GOT3 (cell line): ENCODE data around the gene TGFB2.
"Not testable (repeated sequence)": the region's sequence is repeated elsewhere in the genome, so short reads cannot be mapped to it uniquely, and the experiment has no call there.

Experiments used
- DNase-seq: peaks from one replicate; lab custom pipeline; 2025; ENCODE audit warnings: mixed read lengths; lab: John Stamatoyannopoulos, UW

Gene TGFB2

DNA sequence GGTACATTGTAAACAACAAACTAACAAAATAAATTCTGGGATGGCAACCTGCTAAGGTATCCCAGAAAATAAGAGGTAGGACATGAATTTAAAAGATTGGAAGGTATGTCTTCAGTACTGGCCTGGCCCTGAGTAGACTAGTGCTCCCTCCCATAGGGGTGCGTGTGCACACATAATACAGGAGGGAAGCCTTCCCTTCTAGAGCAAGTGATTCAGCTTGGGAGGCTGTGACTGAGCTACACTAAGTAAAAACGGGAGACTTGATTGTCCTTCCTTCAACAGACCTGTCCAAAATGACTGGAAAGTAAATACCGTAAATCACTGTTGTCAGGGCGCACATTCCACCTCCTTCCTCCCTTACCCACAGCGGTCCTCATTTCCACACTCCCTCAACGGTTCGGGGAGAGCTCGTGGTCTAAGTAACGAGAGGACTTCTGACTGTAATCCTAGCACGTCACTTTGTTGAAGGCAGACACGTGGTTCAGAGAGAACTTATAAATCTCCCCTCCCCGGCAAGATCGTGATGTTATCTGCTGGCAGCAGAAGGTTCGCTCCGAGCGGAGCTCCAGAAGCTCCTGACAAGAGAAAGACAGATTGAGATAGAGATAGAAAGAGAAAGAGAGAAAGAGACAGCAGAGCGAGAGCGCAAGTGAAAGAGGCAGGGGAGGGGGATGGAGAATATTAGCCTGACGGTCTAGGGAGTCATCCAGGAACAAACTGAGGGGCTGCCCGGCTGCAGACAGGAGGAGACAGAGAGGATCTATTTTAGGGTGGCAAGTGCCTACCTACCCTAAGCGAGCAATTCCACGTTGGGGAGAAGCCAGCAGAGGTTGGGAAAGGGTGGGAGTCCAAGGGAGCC, at the start of gene TGFB2:
TGFB2 (plus strand) TSS at position 523 of the 859 bp plus-strand sequence. CDS start 1,366 bp downstream, outside the sequence.
- no peak for DNase-seq

DNA sequence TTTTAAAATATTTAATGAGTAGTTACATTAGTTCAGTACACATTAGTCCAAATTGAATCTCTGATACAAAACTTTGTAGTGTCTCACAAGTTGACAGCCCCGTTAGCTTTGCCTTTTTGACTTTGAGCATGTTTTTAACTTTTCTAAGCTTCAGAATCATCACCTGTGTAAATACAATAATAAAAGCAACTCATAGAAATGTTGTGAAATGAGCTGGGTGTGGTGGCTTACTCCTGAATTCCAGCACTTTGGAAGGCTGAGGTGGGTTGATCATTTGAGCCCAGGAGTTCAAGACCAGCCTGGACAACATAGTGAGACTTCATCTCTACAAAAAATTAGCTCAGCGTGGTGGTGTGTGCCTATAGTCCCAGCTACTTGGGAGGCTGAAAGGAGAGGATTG, 49.0 kb upstream of the TGFB2 start:
- DNase-seq: no peak

DNA sequence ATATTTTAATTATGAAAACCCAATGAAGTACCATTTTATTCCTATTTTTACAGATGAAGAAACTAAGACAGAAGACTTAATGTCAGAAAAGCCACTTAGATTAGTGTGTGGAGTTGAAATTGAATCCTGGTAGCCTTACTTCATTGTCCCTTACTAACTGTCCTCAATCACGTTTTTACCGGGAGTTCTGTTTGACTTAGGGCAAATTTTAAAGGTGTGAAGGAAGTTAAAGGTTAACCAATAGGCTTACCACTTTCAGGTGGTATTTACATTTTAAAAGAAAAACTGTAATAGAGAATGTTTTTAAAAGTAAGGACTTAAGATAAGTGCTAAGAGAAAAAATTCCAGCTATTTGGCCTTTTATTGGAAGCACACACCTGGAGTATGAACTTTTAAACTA, 47.7 kb upstream of the TGFB2 start:
- DNase-seq: no peak

DNA sequence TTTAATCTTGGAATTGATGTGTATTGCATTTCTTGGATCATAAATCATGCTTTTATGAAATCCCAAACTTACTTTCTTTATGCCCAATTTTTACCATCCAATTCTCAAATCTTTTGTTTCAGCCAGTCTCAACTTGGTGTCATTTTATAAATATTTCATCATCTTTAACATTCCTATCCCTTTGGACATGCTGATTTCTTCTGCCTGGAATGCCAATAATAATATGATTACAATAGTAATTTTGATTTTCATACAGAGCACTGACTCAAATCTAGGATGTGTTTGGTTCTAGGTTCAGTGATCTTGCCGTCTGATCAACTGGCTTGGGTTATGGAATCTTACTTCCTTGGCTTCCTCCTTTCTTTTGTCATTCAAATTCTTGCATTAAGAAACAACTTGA, 47.3 kb upstream of the TGFB2 start:
- DNase-seq: no peak

DNA sequence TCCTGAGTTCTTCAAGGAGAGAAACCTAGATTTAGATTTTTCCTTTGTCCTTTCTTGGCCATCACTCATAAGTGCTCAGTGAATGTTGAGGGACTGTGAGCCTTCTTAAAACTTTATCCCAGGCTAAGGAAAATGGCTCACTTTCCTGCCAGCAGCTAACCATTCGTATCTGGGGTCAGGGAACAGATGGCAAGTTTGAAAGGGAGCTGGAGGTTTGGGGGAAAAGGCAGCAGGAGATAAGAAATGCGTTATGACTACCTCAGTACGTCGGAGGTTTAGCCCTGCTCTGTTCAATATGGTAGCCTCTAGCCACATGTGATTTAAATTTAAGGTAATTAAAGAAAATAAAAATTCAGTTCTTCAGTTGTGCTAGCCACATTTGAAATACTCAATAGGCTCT, 46.7 kb upstream of the TGFB2 start:
- no peak for DNase-seq

DNA sequence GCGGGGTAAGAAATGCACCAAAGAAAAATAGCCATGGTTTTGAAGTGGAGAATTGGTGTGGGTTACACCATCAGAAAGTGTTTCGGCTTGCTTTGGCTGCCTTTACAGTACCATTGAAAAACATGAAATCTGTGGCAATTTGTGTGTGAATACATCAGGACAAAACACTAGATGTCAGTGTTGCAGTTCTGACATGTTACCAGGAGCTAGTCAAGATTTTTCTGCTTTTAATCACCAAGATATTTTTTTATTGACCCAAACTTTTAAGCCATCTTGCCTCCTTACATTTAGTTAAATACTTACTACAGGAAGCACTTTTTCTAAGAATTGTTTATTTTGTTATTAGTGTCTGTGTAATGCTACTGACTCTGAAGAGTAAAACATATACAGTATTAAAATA, 45.7 kb upstream of the TGFB2 start:
- no peak for DNase-seq

DNA sequence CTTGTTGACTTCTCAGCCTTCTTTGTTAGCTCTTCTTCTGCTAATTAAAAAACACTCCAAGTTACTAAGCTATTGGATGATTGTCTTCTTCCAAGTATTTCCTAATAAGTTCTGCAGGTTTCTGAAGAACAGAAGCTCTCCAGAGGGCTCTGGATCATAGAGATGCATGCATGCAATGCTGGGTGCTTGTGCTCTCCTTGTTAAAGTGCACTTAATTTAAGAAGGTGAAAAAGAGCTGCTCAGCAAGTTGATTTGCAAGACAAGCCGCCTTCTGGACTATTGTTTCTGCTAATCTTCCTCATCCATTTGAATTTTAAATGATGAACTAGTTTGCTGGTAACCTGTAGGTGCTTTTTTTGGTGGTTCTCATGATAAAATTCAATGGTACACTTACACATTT, 43.9 kb upstream of the TGFB2 start:
- no peak for DNase-seq

DNA sequence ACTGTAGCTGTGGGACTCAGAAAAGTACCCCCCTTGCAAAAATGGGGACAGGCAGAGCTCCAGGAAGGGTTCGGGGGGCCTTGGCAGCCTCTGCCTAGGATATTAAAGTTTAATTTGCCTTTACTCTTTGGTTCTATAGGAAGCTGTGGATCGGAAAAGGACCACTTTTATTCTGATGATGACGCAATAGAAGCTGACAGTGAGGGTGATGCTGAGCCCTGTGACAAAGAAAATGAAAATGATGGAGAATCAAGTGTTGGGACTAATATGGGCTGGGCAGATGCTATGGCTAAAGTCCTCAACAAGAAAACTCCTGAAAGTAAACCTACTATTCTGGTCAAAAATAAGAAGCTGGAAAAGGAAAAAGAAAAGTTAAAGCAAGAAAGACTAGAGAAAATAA, 43.0 kb upstream of the TGFB2 start:
- DNase-seq: no peak

DNA sequence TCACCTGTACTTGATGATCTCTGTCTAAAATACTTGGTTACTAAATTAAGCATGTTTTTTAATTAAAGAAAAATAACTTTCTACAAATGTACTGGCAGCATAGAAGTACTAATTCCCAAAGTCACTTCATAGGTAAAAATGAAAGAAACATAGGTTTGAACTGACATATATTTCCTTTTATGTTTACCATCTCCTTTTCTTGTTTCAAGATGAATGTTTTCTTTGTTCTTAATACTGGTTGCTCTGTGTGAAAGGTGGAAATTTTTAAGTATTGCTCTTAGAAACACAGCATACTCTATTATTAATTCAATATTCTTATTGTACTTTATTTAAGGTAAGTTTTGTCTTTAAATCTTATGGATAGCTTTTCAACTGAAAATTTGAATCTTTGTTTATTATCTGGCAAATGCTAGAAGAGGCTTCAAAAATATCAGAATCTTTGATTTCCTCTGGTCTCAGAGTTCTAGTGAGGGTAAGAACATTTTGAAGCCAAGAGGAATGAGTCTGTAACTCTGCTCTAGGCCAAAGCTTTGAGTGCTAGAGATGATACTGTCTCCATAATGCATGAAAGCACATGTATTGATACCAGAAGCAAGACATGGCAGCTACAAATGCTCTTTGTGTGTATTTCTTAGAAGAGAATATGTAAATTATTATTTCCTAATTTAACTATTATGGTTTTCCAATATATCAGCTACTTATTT, 41.8 kb upstream of the TGFB2 start:
- no peak for DNase-seq

DNA sequence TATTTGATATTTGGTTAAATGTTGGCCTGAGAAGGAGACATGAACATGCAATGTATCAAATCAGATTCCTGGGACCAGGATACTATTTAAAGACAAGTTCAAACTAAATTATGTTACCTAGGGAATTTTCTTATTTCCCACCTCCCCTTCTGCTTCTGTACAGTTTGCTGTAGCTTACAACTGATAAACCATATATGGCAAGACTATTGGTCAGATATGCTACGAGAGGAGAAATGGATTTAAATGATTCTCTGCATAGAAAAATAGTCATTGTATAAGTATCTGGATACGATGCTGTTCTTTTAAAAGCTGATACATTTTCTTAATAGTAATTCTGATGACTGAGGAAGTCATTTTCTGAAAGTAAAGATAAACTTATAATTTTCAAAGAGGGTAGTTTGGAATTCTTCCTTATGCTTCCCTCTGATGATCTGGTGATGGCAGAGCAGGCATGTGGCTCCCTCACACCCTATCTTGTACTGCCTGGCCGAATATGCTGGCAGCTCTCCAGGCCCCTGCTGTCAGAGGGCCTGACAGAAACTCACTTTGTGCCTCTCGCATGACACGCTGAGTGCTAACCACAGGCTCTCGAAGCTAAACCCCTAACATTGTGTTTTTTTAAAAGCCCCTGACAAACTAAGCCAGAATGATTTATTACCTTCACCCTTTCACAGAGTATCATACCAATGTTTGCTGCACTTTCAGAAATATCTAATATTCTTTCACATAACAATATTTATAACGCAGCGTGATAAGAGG, 40.7 kb upstream of the TGFB2 start:
- DNase-seq: no peak

DNA sequence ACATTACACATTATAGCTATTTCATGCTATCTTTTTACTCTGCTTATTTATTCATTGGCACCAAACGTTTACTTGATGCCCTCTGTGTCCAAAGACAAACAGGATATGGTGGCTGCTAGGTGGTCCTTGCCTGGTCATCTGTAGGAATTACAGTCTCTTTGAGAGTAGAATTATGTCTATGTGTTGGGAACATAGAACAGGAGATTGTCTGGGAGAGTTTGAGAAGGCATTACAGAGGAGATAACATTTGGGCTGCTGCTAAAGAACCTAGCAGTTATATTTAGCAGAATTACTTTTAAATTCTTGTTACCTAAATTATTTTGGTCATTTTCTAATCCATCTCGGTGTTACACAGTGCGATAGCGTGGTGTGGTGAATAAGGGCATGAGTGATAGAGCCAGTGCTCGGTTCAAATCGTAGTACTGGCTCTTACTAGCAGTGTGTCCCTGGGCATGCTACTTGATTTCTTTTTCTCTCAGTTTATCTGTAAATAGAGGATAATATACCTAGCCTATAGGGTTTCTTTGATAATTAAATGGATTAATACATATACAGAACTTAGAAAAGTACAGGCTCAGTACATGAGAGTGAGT, 39.6 kb upstream of the TGFB2 start:
- no peak for DNase-seq

DNA sequence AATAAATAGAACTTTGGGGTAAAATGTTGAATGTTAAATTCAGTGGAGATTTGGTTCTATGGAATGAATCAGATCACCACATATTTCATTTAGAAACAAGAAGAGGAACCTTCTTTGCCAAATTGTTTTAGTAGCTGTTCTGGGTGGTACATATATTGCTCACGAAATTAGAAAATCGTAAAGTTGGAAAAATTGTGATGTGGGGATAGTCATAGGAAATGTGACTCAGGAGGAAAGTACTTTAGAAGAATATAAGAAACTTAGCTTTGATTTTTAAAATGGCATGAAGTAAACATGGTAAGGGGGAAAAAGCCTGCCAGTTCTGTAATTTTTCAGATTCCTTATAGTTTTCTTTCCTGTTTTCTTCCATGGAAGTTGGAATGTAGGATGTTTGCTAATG, 32.6 kb upstream of the TGFB2 start:
- DNase-seq: no peak

DNA sequence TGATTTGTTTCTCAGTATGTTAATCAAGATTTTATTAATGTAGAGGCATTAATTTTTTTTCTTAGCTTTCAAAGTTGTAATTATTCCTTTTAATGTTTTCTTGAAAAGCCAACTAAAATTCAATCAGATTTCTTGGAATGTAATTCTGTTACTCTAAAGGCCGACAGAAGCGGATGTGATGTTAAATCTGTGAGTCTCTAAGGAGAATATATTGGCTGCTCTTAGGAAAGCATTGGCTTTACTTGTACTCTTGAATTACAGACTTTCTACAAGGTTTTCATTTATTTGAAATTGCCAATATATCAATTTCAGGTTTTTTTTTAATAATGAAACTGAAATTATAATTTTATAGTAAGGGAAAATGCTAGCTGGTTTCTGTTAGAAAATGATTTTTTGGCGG, 30.8 kb upstream of the TGFB2 start:
- no peak for DNase-seq

DNA sequence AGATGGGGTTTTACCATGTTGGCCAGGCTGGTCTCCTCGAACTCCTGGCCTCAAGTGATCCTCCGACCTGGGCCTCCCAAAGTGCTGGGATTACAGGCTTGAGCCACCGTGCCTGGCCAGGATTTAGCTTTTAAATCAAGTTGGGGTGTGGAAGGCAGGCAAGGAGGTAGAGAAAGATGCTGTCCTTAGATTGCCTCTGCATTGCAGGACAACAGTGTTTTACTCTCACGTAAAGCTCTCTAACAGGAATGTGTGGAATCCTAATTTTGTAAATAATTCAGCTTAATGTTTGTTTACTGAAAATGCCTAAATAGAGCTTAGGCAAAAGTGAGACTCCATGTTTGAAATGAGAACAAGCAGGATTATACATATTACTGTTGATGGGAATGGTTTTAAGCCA, 29.5 kb upstream of the TGFB2 start:
- DNase-seq: no peak

DNA sequence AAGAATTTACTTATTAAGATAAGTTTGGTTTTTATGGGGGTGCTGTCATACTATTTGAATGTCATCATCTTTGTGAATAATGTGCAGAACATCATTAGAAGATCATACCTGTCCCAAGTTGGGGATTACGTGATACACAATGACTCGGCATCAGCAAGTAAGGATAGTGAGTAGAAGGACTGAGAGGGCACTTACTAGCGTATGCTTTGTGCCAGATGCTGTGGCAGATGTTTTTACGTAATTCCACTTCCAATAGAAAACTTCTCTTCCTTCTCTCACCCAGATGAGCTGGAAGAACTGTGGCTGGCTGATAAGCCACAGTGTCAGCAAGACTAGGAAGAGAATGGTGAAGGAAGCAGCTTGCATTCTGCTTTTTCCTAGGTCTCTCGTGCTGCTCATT, 28.1 kb upstream of the TGFB2 start:
- no peak for DNase-seq

DNA sequence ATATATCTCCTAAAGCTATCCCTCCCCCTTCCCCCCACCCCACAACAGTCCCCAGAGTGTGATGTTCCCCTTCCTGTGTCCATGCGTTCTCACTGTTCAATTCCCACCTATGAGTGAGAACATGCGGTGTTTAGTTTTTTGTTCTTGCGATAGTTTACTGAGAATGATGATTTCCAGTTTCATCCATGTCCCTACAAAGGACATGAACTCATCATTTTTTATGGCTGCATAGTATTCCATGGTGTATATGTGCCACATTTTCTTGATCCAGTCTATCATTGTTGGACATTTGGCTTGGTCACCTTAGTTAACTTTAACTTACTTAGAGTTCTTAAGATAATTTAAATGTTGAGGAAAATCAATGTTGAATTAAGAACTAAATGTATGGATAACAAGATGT, 25.0 kb upstream of the TGFB2 start:
- not testable (repeated sequence) for DNase-seq

DNA sequence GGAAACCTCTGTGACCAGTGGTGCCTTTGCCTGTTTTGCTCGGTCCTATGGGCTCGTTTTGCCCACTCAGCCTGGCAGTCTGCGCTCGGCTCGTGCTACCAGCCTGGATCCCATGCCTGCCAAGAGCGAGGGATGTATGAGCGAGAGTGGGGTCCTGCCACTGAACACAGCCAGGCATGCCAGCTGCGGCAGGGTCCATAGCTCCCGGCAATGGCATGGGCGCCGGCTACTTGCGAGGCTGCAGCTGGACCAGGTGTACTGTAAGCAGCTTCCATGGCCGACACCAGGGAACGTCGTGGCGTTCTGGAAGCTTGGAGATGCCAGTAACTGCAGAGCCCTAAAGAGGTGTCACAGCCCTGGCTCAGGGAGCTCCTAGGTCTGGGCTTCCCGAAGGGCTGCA, 22.4 kb upstream of the TGFB2 start:
- no peak for DNase-seq

DNA sequence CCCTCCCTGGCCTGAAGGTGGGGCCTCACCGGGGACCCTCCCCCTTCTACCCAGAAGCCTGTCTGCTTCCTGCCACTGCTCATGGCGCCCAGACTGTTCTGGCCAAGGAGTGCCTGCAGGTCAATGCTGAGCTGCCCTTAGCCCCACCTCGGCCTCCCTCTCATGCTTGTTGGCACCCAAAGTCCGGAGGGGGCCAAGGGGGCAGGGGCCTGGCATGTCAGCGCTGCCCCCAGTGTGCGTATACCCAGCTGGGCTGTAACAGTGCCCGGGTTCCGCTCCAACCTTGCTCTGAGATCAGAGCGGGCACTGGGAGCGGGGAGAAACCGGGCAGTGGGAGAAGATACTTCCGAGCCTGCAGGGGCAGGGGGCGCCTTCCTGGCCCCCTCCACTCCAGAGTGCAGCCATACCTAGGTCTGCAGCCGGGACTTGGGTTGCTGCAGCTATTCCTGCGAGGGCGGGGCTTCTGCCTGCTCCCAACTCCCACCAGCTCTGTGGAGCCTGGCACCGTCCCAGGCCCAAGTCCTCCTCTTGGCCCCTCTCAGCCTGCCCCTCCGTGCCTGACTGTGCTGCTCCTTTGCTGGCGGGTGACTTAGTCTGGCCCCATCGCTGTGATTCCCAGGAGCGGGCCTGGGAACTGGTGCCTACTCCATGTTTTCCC, 21.4 kb upstream of the TGFB2 start:
- no peak for DNase-seq

DNA sequence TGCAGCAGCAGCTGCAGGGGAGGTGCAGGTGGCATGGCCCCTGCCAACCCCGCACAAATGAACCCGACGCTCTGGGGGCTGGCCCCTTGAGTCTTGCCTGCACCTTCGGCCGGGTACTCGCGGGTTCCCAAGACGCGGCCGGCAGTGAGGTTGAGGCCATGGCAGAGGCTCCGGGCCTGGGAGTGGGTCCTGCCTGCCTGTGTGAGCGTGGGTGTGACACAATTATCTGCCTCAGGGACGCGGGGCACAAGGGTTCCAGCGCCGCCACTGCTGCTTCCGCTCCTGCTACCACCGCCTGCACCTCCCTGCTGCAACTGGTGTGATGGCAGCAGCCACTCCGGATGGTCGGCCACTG, 20.9 kb upstream of the TGFB2 start:
- no peak for DNase-seq

DNA sequence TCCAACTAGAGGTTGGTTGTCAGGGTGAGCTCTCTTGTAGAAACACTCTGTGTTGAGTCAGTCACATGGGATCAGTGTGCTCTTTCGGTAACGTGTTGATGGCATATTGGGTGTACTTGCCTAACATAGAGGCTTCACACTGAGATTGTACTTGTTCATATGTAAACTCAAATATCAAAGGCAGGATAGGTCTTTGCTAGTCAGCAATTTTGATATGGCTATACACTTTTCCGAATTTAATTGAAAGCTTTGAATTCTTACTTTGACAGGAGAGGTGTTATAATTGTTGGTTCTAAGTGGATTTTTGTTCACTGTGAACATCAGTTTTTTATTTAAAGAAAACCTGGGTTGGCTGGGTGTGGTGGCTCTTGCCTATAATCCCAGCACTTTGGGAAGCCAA, 16.4 kb upstream of the TGFB2 start:
- DNase-seq: no peak

DNA sequence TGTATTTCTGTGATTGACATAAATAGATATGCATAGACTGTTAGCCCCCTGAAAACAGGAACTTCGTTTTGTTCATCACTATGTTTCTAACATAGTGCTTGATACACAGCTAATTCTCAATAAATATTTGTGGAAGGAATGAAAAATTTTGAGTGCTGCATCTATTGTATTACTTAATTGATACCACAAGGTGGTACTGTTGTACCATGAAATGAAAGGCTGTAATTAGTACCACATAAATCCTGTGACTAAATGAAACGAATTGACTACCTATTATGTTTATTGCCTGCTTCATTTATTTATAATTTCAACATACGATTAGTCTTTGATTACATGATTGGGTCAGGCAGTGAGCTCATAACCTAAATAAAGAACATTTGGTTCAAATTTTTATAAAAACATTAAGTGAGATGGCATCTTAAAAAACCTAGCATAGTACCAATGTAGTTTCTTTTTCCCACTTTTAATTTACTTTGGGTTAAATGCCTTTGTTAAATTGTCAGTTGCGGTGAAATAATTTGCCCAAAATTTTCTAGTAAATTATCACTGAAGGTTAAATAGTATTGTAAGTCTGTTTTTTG, 15.0 kb upstream of the TGFB2 start:
- DNase-seq: no peak

DNA sequence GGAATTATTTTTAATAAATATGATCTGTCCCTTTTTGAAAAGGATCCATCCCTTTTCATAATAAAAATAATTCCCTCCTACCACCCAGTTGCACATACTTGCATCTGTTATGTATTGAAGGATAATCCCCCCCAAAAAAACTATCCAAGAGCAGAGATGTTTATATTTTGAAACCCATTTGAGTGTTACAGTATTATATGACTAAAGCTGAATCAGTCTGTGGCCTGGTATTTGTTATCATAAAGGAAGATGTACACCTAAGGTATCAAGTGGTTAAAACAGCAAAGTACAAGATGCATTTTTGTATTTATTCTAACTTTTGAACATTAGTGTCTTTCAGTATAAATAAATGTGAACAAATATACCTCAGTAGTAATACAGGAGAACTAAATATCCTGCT, 12.7 kb upstream of the TGFB2 start:
- no peak for DNase-seq
